ENCODE results near the gene ANKFY1. TPM values are rescaled to one million over a fixed set of nuclear protein-coding genes. Genes with fewer than 3 reads are reported as not detected.
A peak's percentile ranks its signal among the peaks of the same experiment; 100 is the strongest.

ANKFY1 gene
- total and polyA plus RNA-seq, 9 of the 15 experiments (the other 6 are each of a cell fraction or from before 2014, with no cell fraction given): 4.3 to 25.6 (median 12.2) TPM

- no peak for TF ChIP-seq ZNF263 (CRISPR knock-in tag; IDR thresholded peaks at IDR 0.05; ENCODE audit: borderline replicate concordance)
- no peak for TF ChIP-seq ZBTB12 (CRISPR knock-in tag; IDR thresholded peaks at IDR 0.05)
Measured at GRCh38 chr17:4162321-4162720, 101.5 kb downstream of the ANKFY1 start (continued).

- BruUV-seq (replicated peaks): no TSS peak
- Histone ChIP-seq H2AFZ (ENCODE audit: low read depth, low read length) (no peak overlapping the region), H3K36me3 (ENCODE audit: control insufficient read depth, insufficient read depth, low read length) (peaks cover 10% of the 10 kb centered on the region; the same call in 1 of the 3 replicates), H3K27ac (ENCODE audit: extremely low read depth, low read depth, low read length) (no peak overlapping the region; the same call in 2 of the 3 replicates), H3K4me3 (no peak overlapping the region), H3K79me2 (ENCODE audit: control insufficient read depth, insufficient read depth, low read length) (no peaks in the 10 kb centered on the region), H3K4me2 (ENCODE audit: insufficient read depth, low read length) (peak overlapping the region; percentile 3; the same call in 1 of the 2 replicates), H3K27me3 (ENCODE audit: control insufficient read depth in 2 of 2, insufficient read depth in 2 of 2, low read length in 2 of 2) (no peaks in the 10 kb centered on the region), H3K9ac (ENCODE audit: insufficient read depth in 1 of 2, low read depth in 2 of 2, low read length in 2 of 2) (no peak overlapping the region), H3K9me3 (replicated peaks; ENCODE audit: control insufficient read depth, insufficient read depth, low read depth, low read length) (no peaks in the 10 kb centered on the region), H3K9me1 (ENCODE audit: control insufficient read depth, insufficient read depth, low read length) (no peaks in the 10 kb centered on the region), H4K20me1 (replicated peaks; ENCODE audit: control insufficient read depth, insufficient read depth, low read length) (no peaks in the 10 kb centered on the region), H3K4me1 (replicated peaks in 1 of 2; ENCODE audit: control insufficient read depth in 2 of 2, insufficient read depth in 2 of 2, low read length in 2 of 2) (peaks cover 14 to 26% of the 10 kb centered on the region in 2 experiments; a peak in 4 of 5 replicates)
- FAIRE-seq (no peak), ATAC-seq (peak; percentile 15), DNase-seq (ENCODE audit: extremely low read depth in 1 of 4, low spot score in 3 of 4) (no peak)
- intact Hi-C loops (cut with micrococcal nuclease) (no loop called here), in situ Hi-C loops (cut with MboI) (no loop called here)
- TF ChIP-seq KLF16 (IDR thresholded peaks at IDR 0.05) (0 out of 2 replicates have a peak, but pooled peaks have one; percentile 1), FOXO4 (CRISPR knock-in tag; IDR thresholded peaks at IDR 0.05) (no peak)
- POLR2A ChIA-PET: interaction anchor here (0.6 to 1.5 kb wide), 4 partner anchors 14 to 483 kb away, joined by 3 to 4 read pairs (median 4); partner anchors contain the start of genes CYB5D2 and ZZEF1
- 69% methylated on average over 6 of the region's 9 CpGs for WGBS (ENCODE audit: insufficient coverage, low coverage, missing lambda C conversion rate)
- CTCF ChIA-PET (ENCODE audit: low intra/inter-chr PET ratio): no interaction called here
Measured at GRCh38 chr17:4161967-4162305, 101.8 kb downstream of the ANKFY1 start.

All from K562 (cell line).